Endothelial cell of umbilical vein (primary cell): Measurements from ENCODE around the gene THBD. TPM values are rescaled to one million over a fixed set of nuclear protein-coding genes. Genes with fewer than 3 reads are reported as not detected.

Source experiments
- BruUV-seq: library from RNA; stranded (reverse); fragments of 400-500 nt; replicated peaks from 2 replicates; lab custom pipeline; 2021; lab: Mats Ljungman, UMichigan
- CTCF ChIA-PET: fragments of 300-600, 350-600 bp; sonication (Branson Sonifier 250); formaldehyde crosslinking; loops from one replicate; lab custom pipeline; 2021; ENCODE audit warnings: antibody characterized with exemption, inconsistent platforms; lab: Charles Lee
- POLR2A ChIA-PET: fragments of 300-600, 350-600 bp; sonication (Branson Sonifier 250); formaldehyde crosslinking; loops from one replicate; lab custom pipeline; 2021; ENCODE audit warnings: antibody characterized with exemption, inconsistent platforms; lab: Charles Lee
- DNase-seq: peaks from one replicate; pipeline ENCODE4 v3.0.0-alpha.2; 2011; ENCODE audit warnings: low read depth, low spot score
- FAIRE-seq: peaks from 2 replicates; lab custom pipeline; 2011; peaks lifted over from hg19 to GRCh38; lab: Jason Lieb, UNC
- H2AFZ ChIP-seq: 2 replicates; pipeline ENCODE4 v1.6.0; 2012; ENCODE audit warnings: low read depth, low read length, control low read depth, inconsistent platforms
- H3K27ac ChIP-seq: 2 replicates; pipeline ENCODE4 v1.5.1; 2011; ENCODE audit warnings: low read depth, mild to moderate bottlenecking, control low read depth, low read length, moderate library complexity; ENCODE audit not compliant: insufficient read depth
- H3K27me3 ChIP-seq, 2 experiments: 2 replicates each; pipeline versions ENCODE4 v1.6.0 to v1.6.1; 2011; ENCODE audit warnings: low read length in 2 of 2, mixed read lengths in 1 of 2; ENCODE audit not compliant: control insufficient read depth in 2 of 2, insufficient read depth in 2 of 2
- H3K36me3 ChIP-seq, 2 experiments: 2 replicates in 1 of 2; 3 replicates in 1 of 2; pipeline ENCODE4 v1.5.1; 2011; ENCODE audit warnings: low read length in 2 of 2, mild to moderate bottlenecking in 1 of 2, moderate library complexity in 1 of 2; ENCODE audit not compliant: control insufficient read depth in 2 of 2, insufficient read depth in 2 of 2; ENCODE audit errors: extremely low read depth in 1 of 2
- H3K4me1 ChIP-seq: 3 replicates; pipeline ENCODE4 v1.5.1; 2011; ENCODE audit warnings: mild to moderate bottlenecking, low read length; ENCODE audit not compliant: control insufficient read depth, insufficient read depth; ENCODE audit errors: extremely low read depth
- H3K4me2 ChIP-seq: 2 replicates; pipeline ENCODE4 v1.6.1; 2011; ENCODE audit warnings: low read length, control low read depth, mixed read lengths; ENCODE audit not compliant: insufficient read depth
- H3K4me3 ChIP-seq, 3 experiments: fragments of 200-600 bp in 1 of 3; sonication (generic), shearing (Covaris generic) in 1 of 3; replicated peaks in 1 of 3; 2 replicates each; pipeline ENCODE4 v1.5.1; 2011 to 2016; ENCODE audit warnings: control low read depth in 3 of 3, low read length in 3 of 3, mild to moderate bottlenecking in 2 of 3, inconsistent platforms in 1 of 3, low read depth in 1 of 3, moderate library complexity in 1 of 3; ENCODE audit not compliant: insufficient read depth in 1 of 3
- H3K79me2 ChIP-seq: 2 replicates; pipeline ENCODE4 v1.6.0; 2012; ENCODE audit warnings: low read length, inconsistent platforms; ENCODE audit not compliant: control insufficient read depth, insufficient read depth
- H3K9ac ChIP-seq: replicated peaks from 2 replicates; pipeline ENCODE3; 2011; ENCODE audit warnings: low read length, control low read depth; ENCODE audit not compliant: insufficient read depth; ENCODE audit errors: extremely low read depth
- H3K9me1 ChIP-seq: replicated peaks from 3 replicates; pipeline ENCODE4 v1.6.0; 2011; ENCODE audit warnings: mild to moderate bottlenecking, low read length; ENCODE audit not compliant: control insufficient read depth, insufficient read depth; ENCODE audit errors: extremely low read depth
- H3K9me3 ChIP-seq: replicated peaks from 2 replicates; pipeline ENCODE4 v1.5.1; 2012; ENCODE audit warnings: low read length, inconsistent platforms; ENCODE audit not compliant: control insufficient read depth, insufficient read depth
- H4K20me1 ChIP-seq: replicated peaks from 2 replicates; pipeline ENCODE3; 2011; ENCODE audit warnings: mild to moderate bottlenecking, low read length; ENCODE audit not compliant: control insufficient read depth, insufficient read depth; ENCODE audit errors: extremely low read depth
- CTCF ChIP-seq, 2 donors: IDR thresholded peaks; 1 replicate in 1 of 2; 2 replicates in 1 of 2; pipeline ENCODE4 v1.5.1; 2011; ENCODE audit warnings: low read length in 2 of 2, mild to moderate bottlenecking in 2 of 2, moderate library complexity in 2 of 2, control low read depth in 1 of 2, inconsistent platforms in 1 of 2, low read depth in 1 of 2; ENCODE audit not compliant: insufficient read depth in 1 of 2; ENCODE audit errors: extremely low read depth in 1 of 2
- EZH2 ChIP-seq: IDR thresholded peaks from 2 replicates; pipeline ENCODE4 v1.6.1; 2012; ENCODE audit warnings: borderline replicate concordance, low read depth, mild to moderate bottlenecking, moderate library complexity, low read length, inconsistent platforms; ENCODE audit not compliant: severe bottlenecking
- FOS ChIP-seq: IDR thresholded peaks from 2 replicates; pipeline ENCODE4 v1.6.1; 2011; ENCODE audit warnings: mild to moderate bottlenecking, low read length, moderate library complexity, borderline replicate concordance; ENCODE audit not compliant: insufficient read depth
- GATA2 ChIP-seq: IDR thresholded peaks from 2 replicates; pipeline ENCODE4 v1.7.0; 2011; ENCODE audit warnings: low read depth, mild to moderate bottlenecking, moderate library complexity, mixed read lengths, low read length; ENCODE audit not compliant: insufficient read length, insufficient read depth
- JUN ChIP-seq: IDR thresholded peaks from 2 replicates; pipeline ENCODE4 v1.6.1; 2011; ENCODE audit warnings: borderline replicate concordance, low read depth; ENCODE audit not compliant: insufficient read length, insufficient read depth
- MAX ChIP-seq: IDR thresholded peaks from 2 replicates; pipeline ENCODE4 v1.6.1; 2011; ENCODE audit not compliant: insufficient read depth, insufficient read length
- MYC ChIP-seq: IDR thresholded peaks from one replicate; pipeline ENCODE4 v1.6.1; 2011; ENCODE audit warnings: mild to moderate bottlenecking, low read depth, low read length
- POLR2A ChIP-seq: IDR thresholded peaks from 2 replicates; pipeline ENCODE4 v1.6.1; 2012; ENCODE audit warnings: low read depth, mild to moderate bottlenecking, control low read depth, low read length
- POLR2AphosphoS5 ChIP-seq: IDR thresholded peaks from 2 replicates; pipeline ENCODE4 v1.6.1; 2012; ENCODE audit warnings: low read depth, mild to moderate bottlenecking, control low read depth, low read length, moderate library complexity; ENCODE audit not compliant: insufficient read depth
- dilution Hi-C: fragments of 300-500 bp; cut with MboI; formaldehyde crosslinking; loops from one replicate; pipeline ENCODE4 v1.15.0; 2019; ENCODE audit warnings: low sequenced_read_pairs; ENCODE audit not compliant: extremely low pct_ligation_motif_present
- intact Hi-C: fragments of 100-400 bp; cut with micrococcal nuclease; formaldehyde crosslinking; loops from one replicate; pipeline ENCODE4 v1.10.0; 2022
- polyA plus RNA-seq, 4 experiments: library from polyadenylated mRNA; depleted of rRNA in 3 of 4; stranded (reverse) in 3 of 4; unstranded in 1 of 4; fragments of >200 nt; gene quantifications; 2 replicates each; pipeline versions ENCODE4 v1.2.1 to v1.2.3, GENCODE V29; 2011 to 2012; ENCODE audit warnings: missing spikeins in 1 of 4
- total RNA-seq: library from RNA; stranded (reverse); gene quantifications from 2 replicates; pipeline ENCODE4 v1.2.3, GENCODE V29; 2021

The THBD gene
- total and polyA plus RNA-seq, 2 donors (not counting 3 experiments of a cell fraction or from before 2014, with no cell fraction given): 17.1 to 28.0 TPM

GRCh38 chr20:23039885-23040508 is 9.5 kb downstream of the THBD start:
- no peaks in the 10 kb centered on the region for H3K36me3 ChIP-seq
- TF ChIP-seq MAX (no peak), JUN (no peak), POLR2AphosphoS5 (no peak)
- no peak overlapping the region for H3K9ac ChIP-seq
- POLR2A ChIA-PET: no interaction called here
- H3K27me3 ChIP-seq: peaks cover 17 to 21% of the 10 kb centered on the region in 2 experiments
- intact Hi-C loops: loop anchor here (10.0 kb wide), 1 partner anchor 565 kb away; the partner anchor contains the start of gene CST9
- no peak for DNase-seq
- no peak overlapping the region for H3K4me2 ChIP-seq
- FAIRE-seq: no peak
- no peaks in the 10 kb centered on the region for H4K20me1 ChIP-seq
- no peak overlapping the region for H2AFZ ChIP-seq
- BruUV-seq: no TSS peak
- H3K9me1 ChIP-seq: no peaks in the 10 kb centered on the region
- CTCF ChIA-PET: interaction anchor here (1.7 kb wide), 1 partner anchor 11 kb away, joined by 4 read pairs; no protein-coding TSS in a partner anchor
- H3K79me2 ChIP-seq: no peaks in the 10 kb centered on the region
- dilution Hi-C loops: loop anchor here (10.0 kb wide), 1 partner anchor 345 kb away; no protein-coding TSS in a partner anchor
- no peak overlapping the region for H3K27ac ChIP-seq
- no peaks in the 10 kb centered on the region for H3K9me3 ChIP-seq
- H3K4me3 ChIP-seq: no peak overlapping the region
- H3K4me1 ChIP-seq: no peaks in the 10 kb centered on the region

GRCh38 chr20:23039136-23039875 is 10.2 kb downstream of the THBD start:
- CTCF ChIA-PET: interaction anchor here (1.7 kb wide), 1 partner anchor 12 kb away, joined by 4 read pairs; no protein-coding TSS in a partner anchor
- no peak for FAIRE-seq

More at GRCh38 chr20:23039136-23039875, 10.2 kb downstream of the THBD start:
- POLR2A ChIA-PET: no interaction called here
- H3K9ac ChIP-seq: no peak overlapping the region
- H3K27me3 ChIP-seq: peaks cover 17 to 24% of the 10 kb centered on the region in 2 experiments
- no peak overlapping the region for H2AFZ ChIP-seq
- no TSS peak for BruUV-seq
- no peak for DNase-seq
- no peaks in the 10 kb centered on the region for H3K36me3 ChIP-seq
- no peak overlapping the region for H3K4me2 ChIP-seq
- H3K79me2 ChIP-seq: no peaks in the 10 kb centered on the region
- H3K27ac ChIP-seq: no peak overlapping the region
- H3K4me3 ChIP-seq: no peak overlapping the region
- intact Hi-C loops (no loop called here), dilution Hi-C loops (no loop called here)
- no peaks in the 10 kb centered on the region for H4K20me1 ChIP-seq
- H3K4me1 ChIP-seq: no peaks in the 10 kb centered on the region
- no peaks in the 10 kb centered on the region for H3K9me3 ChIP-seq
- H3K9me1 ChIP-seq: no peaks in the 10 kb centered on the region
- no peak for TF ChIP-seq FOS
- TF ChIP-seq EZH2: no peak
- TF ChIP-seq JUN: no peak
- no peak for TF ChIP-seq CTCF (IDR thresholded peaks at IDR 0.05; ENCODE audit: extremely low read depth in 1 of 2, insufficient read depth in 1 of 2, low read depth in 1 of 2, low read length in 2 of 2)
- no peak for TF ChIP-seq POLR2AphosphoS5
- no peak for TF ChIP-seq POLR2A
- no peak for TF ChIP-seq MAX
- TF ChIP-seq MYC: no peak
- no peak for TF ChIP-seq GATA2
